ENCODE results near the gene CEP85L.

CEP85L gene

GRCh38 chr6:118528129-118528528 is 123.3 kb downstream of the CEP85L start:
- DNase-seq (ENCODE audit: low read depth in 1 of 2, low spot score in 1 of 2): no peak
- no peak overlapping the region for H3K27ac ChIP-seq (replicated peaks)
- TF ChIP-seq GABPA (IDR thresholded peaks at IDR 0.05; ENCODE audit: low read depth): no peak
- TF ChIP-seq, protein P1, sequence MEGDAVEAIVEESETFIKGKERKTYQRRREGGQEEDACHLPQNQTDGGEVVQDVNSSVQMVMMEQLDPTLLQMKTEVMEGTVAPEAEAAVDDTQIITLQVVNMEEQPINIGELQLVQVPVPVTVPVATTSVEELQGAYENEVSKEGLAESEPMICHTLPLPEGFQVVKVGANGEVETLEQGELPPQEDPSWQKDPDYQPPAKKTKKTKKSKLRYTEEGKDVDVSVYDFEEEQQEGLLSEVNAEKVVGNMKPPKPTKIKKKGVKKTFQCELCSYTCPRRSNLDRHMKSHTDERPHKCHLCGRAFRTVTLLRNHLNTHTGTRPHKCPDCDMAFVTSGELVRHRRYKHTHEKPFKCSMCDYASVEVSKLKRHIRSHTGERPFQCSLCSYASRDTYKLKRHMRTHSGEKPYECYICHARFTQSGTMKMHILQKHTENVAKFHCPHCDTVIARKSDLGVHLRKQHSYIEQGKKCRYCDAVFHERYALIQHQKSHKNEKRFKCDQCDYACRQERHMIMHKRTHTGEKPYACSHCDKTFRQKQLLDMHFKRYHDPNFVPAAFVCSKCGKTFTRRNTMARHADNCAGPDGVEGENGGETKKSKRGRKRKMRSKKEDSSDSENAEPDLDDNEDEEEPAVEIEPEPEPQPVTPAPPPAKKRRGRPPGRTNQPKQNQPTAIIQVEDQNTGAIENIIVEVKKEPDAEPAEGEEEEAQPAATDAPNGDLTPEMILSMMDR (IDR thresholded peaks at IDR 0.05; ENCODE audit: insufficient read depth, low read length): no peak
- TF ChIP-seq POLR2AphosphoS5 (IDR thresholded peaks at IDR 0.05; ENCODE audit: low read depth): no peak
- TF ChIP-seq SPI1 (IDR thresholded peaks at IDR 0.05; ENCODE audit: borderline replicate concordance, low read depth): no peak
- TF ChIP-seq REST (IDR thresholded peaks at IDR 0.05; ENCODE audit: insufficient replicate concordance, low read depth): no peak
- H3K27me3 ChIP-seq (ENCODE audit: insufficient read depth, poor library complexity, severe bottlenecking): no peaks in the 10 kb centered on the region
- no peak overlapping the region for H3K4me3 ChIP-seq (replicated peaks; ENCODE audit: insufficient read depth, low read length)

GRCh38 chr6:118525913-118526780 is 125.2 kb downstream of the CEP85L start:
- no peak for DNase-seq (ENCODE audit: low read depth in 1 of 2, low spot score in 1 of 2)
- no peak overlapping the region for H3K4me3 ChIP-seq (replicated peaks; ENCODE audit: insufficient read depth, low read length)
- H3K27me3 ChIP-seq (ENCODE audit: insufficient read depth, poor library complexity, severe bottlenecking): no peaks in the 10 kb centered on the region
- TF ChIP-seq SPI1 (IDR thresholded peaks at IDR 0.05; ENCODE audit: borderline replicate concordance, low read depth) (no peak), GABPA (IDR thresholded peaks at IDR 0.05; ENCODE audit: low read depth) (no peak), POLR2AphosphoS5 (IDR thresholded peaks at IDR 0.05; ENCODE audit: low read depth) (no peak), REST (IDR thresholded peaks at IDR 0.05; ENCODE audit: insufficient replicate concordance, low read depth) (no peak)
- TF ChIP-seq, protein P1 (IDR thresholded peaks at IDR 0.05; ENCODE audit: insufficient read depth, low read length): no peak
- no peak overlapping the region for H3K27ac ChIP-seq (replicated peaks)

GRCh38 chr6:118524686-118525085 is 126.7 kb downstream of the CEP85L start:
- no peak for DNase-seq (ENCODE audit: low read depth in 1 of 2, low spot score in 1 of 2)

More at GRCh38 chr6:118524686-118525085, 126.7 kb downstream of the CEP85L start:
- H3K27ac ChIP-seq (replicated peaks): no peak overlapping the region
- TF ChIP-seq POLR2AphosphoS5 (IDR thresholded peaks at IDR 0.05; ENCODE audit: low read depth) (no peak), REST (IDR thresholded peaks at IDR 0.05; ENCODE audit: insufficient replicate concordance, low read depth) (no peak), SPI1 (IDR thresholded peaks at IDR 0.05; ENCODE audit: borderline replicate concordance, low read depth) (no peak), GABPA (IDR thresholded peaks at IDR 0.05; ENCODE audit: low read depth) (no peak)
- TF ChIP-seq, protein P1 (IDR thresholded peaks at IDR 0.05; ENCODE audit: insufficient read depth, low read length): no peak
- no peaks in the 10 kb centered on the region for H3K27me3 ChIP-seq (ENCODE audit: insufficient read depth, poor library complexity, severe bottlenecking)
- no peak overlapping the region for H3K4me3 ChIP-seq (replicated peaks; ENCODE audit: insufficient read depth, low read length)
